Midbrain (tissue), 1 donor: Measurements from ENCODE around the gene OR2A12.
"Not testable (repeated sequence)": the region's sequence is repeated elsewhere in the genome, so short reads cannot be mapped to it uniquely, and the experiment has no call there.

Experiments
- DNase-seq: peaks from one replicate; lab custom pipeline; 2025; lab: John Stamatoyannopoulos, UW

OR2A12 gene

DNA sequence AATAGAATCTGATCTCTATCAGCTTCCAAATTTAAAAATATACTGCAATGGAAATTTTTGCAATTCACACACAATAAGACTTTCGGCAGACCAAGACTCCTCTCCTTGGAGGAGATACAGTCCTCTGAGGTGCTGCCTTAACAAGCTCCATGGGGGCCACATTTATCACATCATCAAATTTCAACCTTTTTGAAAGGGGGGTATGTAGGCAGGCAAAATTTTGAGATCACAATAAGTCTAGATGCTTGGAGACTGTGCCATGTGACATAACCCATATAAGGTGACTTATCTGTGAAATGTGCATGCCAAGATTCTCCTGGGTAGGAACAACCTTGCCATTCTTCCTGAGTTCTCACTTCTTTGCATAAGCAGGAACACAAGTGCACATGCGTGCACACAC, at the start of gene OR2A12:
Gene OR2A12 (plus strand): TSS at position 301 of the 400 bp plus-strand sequence. CDS start 8,830 bp downstream, outside the sequence.
- DNase-seq, result no peak

DNA sequence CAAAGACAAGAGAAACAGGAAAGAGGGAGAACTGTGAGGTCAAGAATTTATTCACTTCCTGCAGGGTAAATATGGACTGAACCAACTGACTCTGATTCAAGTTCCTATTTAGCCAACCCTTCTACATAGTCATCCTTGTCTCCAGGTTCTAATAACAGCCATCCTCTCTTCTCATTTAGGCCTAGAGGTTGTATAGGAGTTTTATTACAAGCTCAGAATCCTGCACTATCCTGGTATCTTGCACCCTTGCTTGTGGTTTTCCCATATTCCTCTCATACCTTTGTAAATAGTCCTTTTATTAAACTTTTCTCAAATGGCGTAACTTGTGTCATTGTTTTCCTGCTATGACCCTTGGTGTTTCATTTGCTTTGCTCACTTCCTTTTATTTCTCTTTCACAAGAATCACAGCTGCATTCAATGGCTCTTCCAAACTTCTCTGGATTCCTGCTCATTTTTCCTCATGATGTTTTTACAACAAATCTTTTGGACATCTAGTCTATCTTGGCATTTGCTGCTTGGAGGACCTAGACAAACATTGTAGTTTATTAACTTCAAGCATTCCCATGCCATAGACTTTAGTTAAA, 49.7 kb upstream of the OR2A12 start:
- no peak for DNase-seq

DNA sequence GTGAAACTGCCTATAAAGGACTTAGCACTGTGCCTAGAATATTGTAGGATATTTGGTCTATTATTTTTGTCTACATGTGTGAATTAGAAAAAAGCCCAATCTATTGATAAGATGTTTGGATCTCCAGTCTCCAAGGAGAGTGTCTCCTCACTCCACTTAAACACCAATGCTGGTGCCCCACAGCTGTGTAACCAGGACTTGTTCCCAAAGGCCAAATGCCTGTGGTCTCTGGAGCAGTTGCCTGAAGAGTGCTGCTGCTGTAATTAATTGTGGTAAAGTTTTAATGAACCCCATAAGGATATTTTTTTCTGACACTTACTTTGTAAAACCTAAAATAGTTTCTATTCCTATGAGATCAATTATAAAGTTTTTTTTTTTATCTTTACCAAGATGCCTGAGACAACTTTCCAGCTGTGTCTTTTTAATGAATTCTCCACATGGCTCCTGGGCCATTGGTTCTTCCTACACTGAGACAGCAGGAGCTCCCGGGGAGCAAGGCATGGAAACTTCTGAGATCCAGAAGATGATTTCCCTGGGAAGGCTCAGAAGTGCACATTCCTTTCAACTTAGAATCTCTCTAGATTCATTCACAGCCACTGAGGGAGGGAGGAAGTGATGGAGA, 48.6 kb upstream of the OR2A12 start:
- DNase-seq, result no peak

- no peak for DNase-seq
These were observed 47.2 kb upstream of the OR2A12 start for GRCh38 chr7:144038887-144039286.

- no peak for DNase-seq
These were observed 37.4 kb upstream of the OR2A12 start, which contains the start of gene OR2A5 for GRCh38 chr7:144048648-144049047. OR2A5 (plus strand) TSS chr7:144048948; CDS start chr7:144050402, 1,454 bp downstream.

- DNase-seq, result no peak
These were observed 36.6 kb upstream of the OR2A12 start for GRCh38 chr7:144049491-144049890.

DNA sequence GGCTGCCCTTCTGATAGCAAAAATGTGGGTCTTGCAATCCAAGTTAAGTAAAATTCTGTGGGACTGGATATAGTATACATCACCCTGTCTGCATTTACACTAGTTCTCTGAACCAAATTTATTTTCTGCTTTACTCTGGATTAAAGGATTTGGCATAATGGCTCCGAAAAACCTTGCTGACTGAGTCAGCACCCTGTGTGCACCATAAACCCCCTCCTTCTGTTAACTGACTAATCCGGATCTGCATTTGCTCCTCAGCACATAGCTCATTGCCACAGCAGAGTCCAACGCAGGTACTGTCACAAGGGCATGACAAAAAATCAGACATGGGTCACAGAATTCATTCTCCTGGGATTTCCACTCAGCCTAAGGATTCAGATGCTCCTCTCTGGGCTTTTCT, 36.0 kb upstream of the OR2A12 start:
- DNase-seq, result no peak

DNA sequence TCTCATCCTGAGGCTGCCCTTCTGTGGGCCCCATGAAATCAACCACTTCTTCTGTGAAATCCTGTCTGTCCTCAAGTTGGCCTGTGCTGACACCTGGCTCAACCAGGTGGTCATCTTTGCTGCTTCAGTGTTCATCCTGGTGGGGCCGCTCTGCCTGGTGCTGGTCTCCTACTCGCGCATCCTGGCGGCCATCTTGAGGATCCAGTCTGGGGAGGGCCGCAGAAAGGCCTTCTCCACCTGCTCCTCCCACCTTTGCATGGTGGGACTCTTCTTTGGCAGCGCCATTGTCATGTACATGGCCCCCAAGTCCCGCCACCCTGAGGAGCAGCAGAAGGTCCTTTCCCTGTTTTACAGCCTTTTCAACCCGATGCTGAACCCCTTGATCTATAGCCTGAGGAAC, 35.2 kb upstream of the OR2A12 start:
- DNase-seq, result not testable (repeated sequence)

- no peak for DNase-seq
These were observed 28.1 kb upstream of the OR2A12 start for GRCh38 chr7:144057954-144058353.

DNA sequence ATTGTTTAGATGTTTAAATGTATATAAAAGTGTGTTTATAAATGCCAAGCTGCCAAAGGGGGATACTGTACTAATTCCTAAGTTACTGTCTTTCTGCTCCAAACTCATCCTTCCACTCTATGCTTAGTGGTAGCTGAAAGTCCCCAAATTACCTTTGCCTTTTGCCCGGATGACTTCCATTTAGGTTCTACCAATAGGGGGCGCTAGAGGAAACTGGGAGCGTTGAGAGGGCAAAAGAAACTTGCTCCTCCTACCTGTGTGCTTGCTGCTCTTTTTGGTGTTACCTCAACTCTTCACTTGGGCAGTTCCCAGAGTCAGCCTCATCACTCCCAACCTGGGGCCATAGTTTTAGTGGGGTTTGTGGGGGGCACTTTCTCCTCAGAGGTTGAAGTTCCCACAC, 22.4 kb upstream of the OR2A12 start:
- DNase-seq, result no peak

DNA sequence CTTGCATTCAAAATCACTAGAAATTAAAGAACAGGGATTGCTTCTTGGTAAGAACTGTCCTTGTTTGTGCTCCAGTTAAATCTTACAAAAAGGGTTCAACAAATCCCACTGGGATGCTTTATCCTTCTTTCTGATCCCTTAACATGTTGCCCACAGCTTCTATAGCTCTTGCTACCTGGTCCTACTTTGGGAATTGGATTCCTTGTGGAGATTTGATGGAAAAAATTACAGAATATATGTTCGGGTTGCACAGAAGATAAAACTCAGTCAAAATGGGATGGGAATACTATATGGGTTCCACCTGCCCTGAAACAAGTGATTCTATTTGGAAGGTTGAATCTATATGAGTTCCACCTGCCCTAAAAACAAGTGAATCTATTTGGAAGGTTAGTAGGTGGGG, 16.6 kb upstream of the OR2A12 start, which contains the start of gene OR2A25:
Gene OR2A25 (plus strand): TSS at position 301 of the 400 bp plus-strand sequence. CDS start 4,409 bp downstream, outside the sequence.
- DNase-seq, result no peak

- no peak for DNase-seq
These were observed 16.1 kb upstream of the OR2A12 start for GRCh38 chr7:144069953-144070352.

- DNase-seq, result no peak
These were observed 11.7 kb upstream of the OR2A12 start for GRCh38 chr7:144074374-144074773.

- no peak for DNase-seq
These were observed 652 bp downstream of the OR2A12 start for GRCh38 chr7:144086730-144087129.

DNA sequence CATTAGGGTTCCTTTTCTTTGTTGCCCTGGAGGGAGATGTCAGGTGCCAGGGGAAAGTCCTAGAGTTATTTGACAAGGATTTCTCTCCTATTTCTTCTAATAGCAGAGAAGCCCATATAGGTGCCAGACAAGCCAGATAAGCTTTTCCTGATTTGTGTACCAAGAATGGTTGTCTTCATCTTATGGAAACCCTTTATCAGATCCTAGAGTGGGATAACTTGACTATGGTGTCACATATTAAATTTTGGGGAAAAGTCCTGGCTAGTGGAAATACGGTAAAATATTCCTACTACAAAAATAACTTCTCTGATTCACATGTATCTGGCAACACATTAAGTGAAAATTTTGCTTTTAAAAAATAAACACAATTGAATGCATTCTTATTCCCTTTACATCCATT, 1.2 kb downstream of the OR2A12 start:
- no peak for DNase-seq

GRCh38 chr7:144090667-144091066, 4.6 kb downstream of the OR2A12 start:
- DNase-seq, result no peak

DNA sequence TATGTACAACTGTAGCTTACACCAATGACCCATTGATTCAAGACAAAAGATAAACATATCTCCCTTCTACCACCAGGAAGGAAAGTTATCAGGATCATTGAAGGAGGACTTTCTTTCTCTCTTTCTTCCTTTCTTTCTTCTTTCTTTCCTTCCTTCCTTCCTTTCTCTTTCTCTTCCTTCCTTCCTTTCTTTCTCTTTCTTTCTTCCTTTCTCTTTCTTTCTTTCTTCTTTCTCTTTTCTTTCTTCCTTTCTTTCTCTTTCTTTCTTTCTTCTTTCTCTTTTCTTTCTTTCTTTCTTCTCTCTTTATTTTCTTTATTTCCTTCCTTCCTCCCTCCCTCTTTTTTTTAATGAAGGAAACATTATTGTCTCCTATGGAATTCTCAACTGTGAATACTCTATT, 12.7 kb downstream of the OR2A12 start:
- no peak for DNase-seq

DNA sequence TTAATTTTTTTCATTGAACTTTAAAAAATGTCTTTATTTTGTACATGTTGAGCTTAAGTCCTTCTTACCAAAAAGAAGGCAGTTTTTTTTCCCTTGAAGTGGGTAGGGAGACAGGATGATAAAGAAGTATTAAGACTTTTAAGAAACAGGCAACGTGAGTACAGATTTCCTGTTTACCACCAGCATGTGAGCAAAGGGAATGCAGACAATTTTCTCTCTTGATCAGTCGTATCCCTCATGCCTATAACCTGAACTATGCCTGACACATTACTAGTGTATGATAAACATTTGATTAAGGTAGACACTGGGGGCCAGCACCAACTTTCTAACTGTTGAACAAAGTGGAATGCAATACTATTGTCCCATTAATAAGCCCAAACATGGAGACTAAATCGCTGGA, 14.5 kb downstream of the OR2A12 start:
- no peak for DNase-seq

DNA sequence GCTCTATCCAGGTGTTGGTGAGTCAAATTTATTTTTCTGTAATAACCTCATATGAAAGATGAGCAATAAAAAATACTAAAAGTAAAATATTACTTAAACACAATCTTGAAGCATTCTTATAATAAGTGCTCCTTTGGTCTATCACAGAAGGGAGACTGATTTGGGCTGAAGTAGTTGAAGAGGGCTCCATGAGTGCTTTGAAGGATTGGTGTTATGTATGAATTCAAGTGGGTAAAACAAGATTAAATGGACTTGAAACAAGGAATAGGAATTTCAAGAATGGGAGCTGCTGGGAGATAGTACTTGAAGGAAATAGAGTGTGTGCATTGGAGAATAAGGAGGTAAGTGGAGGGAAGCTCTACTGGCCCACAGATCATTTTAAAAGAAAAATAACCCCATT, 16.0 kb downstream of the OR2A12 start:
- no peak for DNase-seq

GRCh38 chr7:144105211-144105610, 19.1 kb downstream of the OR2A12 start:
- no peak for DNase-seq

GRCh38 chr7:144109283-144109682, 23.2 kb downstream of the OR2A12 start, which contains the start of gene OR2A2:
OR2A2 (plus strand) TSS chr7:144109583; CDS start chr7:144109583, 0 bp downstream.
- DNase-seq, result no peak

GRCh38 chr7:144110272-144110671, 24.2 kb downstream of the OR2A12 start:
- DNase-seq, result no peak

DNA sequence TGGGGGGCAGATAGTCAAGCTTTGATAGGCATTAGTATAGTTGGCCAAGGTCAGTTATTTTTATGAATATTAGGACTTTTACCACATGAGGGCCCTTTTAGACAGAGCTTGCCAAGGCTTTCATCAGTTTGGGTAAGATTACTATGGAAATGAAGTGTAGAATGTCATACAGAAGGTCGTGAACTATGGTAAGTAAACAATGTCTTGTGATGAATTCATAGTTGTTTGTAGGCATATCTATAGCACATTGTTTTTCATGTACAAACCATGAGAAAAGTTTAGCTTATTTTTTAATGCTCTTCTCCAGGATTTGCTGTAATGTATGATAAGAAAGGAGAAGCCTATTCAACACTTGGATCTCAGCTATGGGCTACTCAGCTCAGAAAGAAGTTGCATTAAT, 27.6 kb downstream of the OR2A12 start:
- DNase-seq, result no peak

GRCh38 chr7:144118341-144118740, 32.3 kb downstream of the OR2A12 start:
- DNase-seq, result no peak
